GM23338 (cell line): Measurements from ENCODE around the gene LPP. TPM values are rescaled to one million over a fixed set of nuclear protein-coding genes. Genes with fewer than 3 reads are reported as not detected.

Experiments used
- ATAC-seq: fragments of 200-7000 bp; cut with Tn5 transposase; 3 replicates; pipeline ENCODE4 v1.9.1; 2020
- DNase-seq: peaks from one replicate; pipeline ENCODE4 v3.0.0-alpha.2; 2015; ENCODE audit warnings: low spot score
- H2AFZ ChIP-seq: fragments of 200-600 bp; sonication (generic); 2 replicates; pipeline ENCODE4 v1.8.0; 2016; ENCODE audit warnings: antibody characterized with exemption, mild to moderate bottlenecking, moderate library complexity
- H3F3A ChIP-seq: fragments of 200-600 bp; sonication (generic); replicated peaks from 2 replicates; pipeline ENCODE4 v1.8.0; 2017; ENCODE audit warnings: antibody characterized with exemption, mixed run types, low read depth
- H3K27ac ChIP-seq: fragments of 200-600 bp; sonication (generic); 2 replicates; pipeline ENCODE4 v1.6.1; 2016; ENCODE audit warnings: low read depth
- H3K27me3 ChIP-seq: fragments of 200-600 bp; sonication (generic); 2 replicates; pipeline ENCODE4 v1.8.0; 2016; ENCODE audit warnings: mild to moderate bottlenecking, mixed run types, moderate library complexity; ENCODE audit not compliant: insufficient read depth
- H3K36me3 ChIP-seq: fragments of 200-600 bp; sonication (generic); 2 replicates; pipeline ENCODE4 v1.8.0; 2016; ENCODE audit warnings: mild to moderate bottlenecking; ENCODE audit not compliant: insufficient read depth
- H3K4me1 ChIP-seq: fragments of 200-600 bp; sonication (generic); 2 replicates; pipeline ENCODE4 v1.8.0; 2016; ENCODE audit warnings: mild to moderate bottlenecking, moderate library complexity; ENCODE audit not compliant: insufficient read depth
- H3K4me2 ChIP-seq: fragments of 200-600 bp; sonication (generic); 2 replicates; pipeline ENCODE4 v1.7.1; 2017; ENCODE audit warnings: mixed run types
- H3K4me3 ChIP-seq: fragments of 200-600 bp; sonication (generic); 2 replicates; pipeline ENCODE4 v1.6.1; 2016; ENCODE audit warnings: mixed run types
- H3K79me2 ChIP-seq: fragments of 200-600 bp; sonication (generic); replicated peaks from 2 replicates; pipeline ENCODE4 v1.8.0; 2017; ENCODE audit warnings: mild to moderate bottlenecking; ENCODE audit not compliant: insufficient read depth
- H3K9me2 ChIP-seq: fragments of 200-600 bp; sonication (generic); 2 replicates; pipeline ENCODE4 v1.8.0; 2017; ENCODE audit not compliant: insufficient read depth
- H4K20me1 ChIP-seq: fragments of 200-600 bp; sonication (generic); replicated peaks from 2 replicates; pipeline ENCODE4 v1.8.0; 2017; ENCODE audit warnings: mild to moderate bottlenecking; ENCODE audit not compliant: insufficient read depth
- H3K27ac Mint-ChIP-seq: 2 replicates; pipeline ENCODE4 v1.8.0; 2020; ENCODE audit warnings: inconsistent platforms, mild to moderate bottlenecking, moderate library complexity, mixed read lengths
- H3K27me3 Mint-ChIP-seq: 3 replicates; pipeline ENCODE4 v1.8.0; 2022; ENCODE audit warnings: low read depth, mild to moderate bottlenecking, moderate library complexity, mixed read lengths, inconsistent platforms; ENCODE audit not compliant: insufficient read depth, poor library complexity
- H3K36me3 Mint-ChIP-seq: 3 replicates; pipeline ENCODE4 v1.8.0; 2021; ENCODE audit warnings: low read depth, mild to moderate bottlenecking, inconsistent platforms, moderate library complexity, mixed read lengths
- H3K4me1 Mint-ChIP-seq: 3 replicates; pipeline ENCODE4 v1.8.0; 2020; ENCODE audit warnings: mild to moderate bottlenecking, inconsistent platforms, mixed read lengths
- H3K4me3 Mint-ChIP-seq: 3 replicates; pipeline ENCODE4 v1.8.0; 2021; ENCODE audit warnings: moderate library complexity, mild to moderate bottlenecking, inconsistent platforms, mixed read lengths
- H3K9me3 Mint-ChIP-seq: 3 replicates; pipeline ENCODE4 v1.8.0; 2020; ENCODE audit warnings: moderate library complexity, mild to moderate bottlenecking, inconsistent platforms, mixed read lengths
- EZH2 ChIP-seq: fragments of 200-600 bp; sonication (generic); IDR thresholded peaks from one replicate; pipeline ENCODE4 v1.8.0; 2017; ENCODE audit warnings: antibody characterized with exemption, mild to moderate bottlenecking, low read depth; ENCODE audit not compliant: unreplicated experiment
- JUNB ChIP-seq: IDR thresholded peaks from one replicate; pipeline ENCODE4 v1.6.1; 2016; ENCODE audit warnings: antibody characterized with exemption; ENCODE audit not compliant: unreplicated experiment
- NANOG ChIP-seq: IDR thresholded peaks from 2 replicates; pipeline ENCODE4 v1.6.1; 2016; ENCODE audit warnings: antibody characterized with exemption, borderline replicate concordance
- ZNF331 ChIP-seq: fragments of 250-450 bp; sonication (Bioruptor Pico); IDR thresholded peaks from 2 replicates; pipeline ENCODE4 v1.5.0; 2020; ENCODE audit warnings: low read depth, mild to moderate bottlenecking, moderate library complexity
- ZNF462 ChIP-seq: fragments of 250-450 bp; sonication (Bioruptor Pico); IDR thresholded peaks from 2 replicates; pipeline ENCODE4 v1.5.0; 2020; ENCODE audit warnings: mild to moderate bottlenecking, moderate library complexity
- polyA plus RNA-seq: library from polyadenylated mRNA; unstranded; fragments of >200 nt; fragmentation: Nextera tagmentation; extraction: Ambion mirVana; gene quantifications from 2 replicates; pipeline ENCODE4 v1.2.1, GENCODE V29; 2016
- total RNA-seq: library from RNA; depleted of rRNA; stranded (reverse); fragments of >200 nt; shearing (Covaris generic); gene quantifications from 2 replicates; pipeline ENCODE4 v1.2.3, GENCODE V29; 2014

Gene LPP
- total and polyA plus RNA-seq, 2 experiments from 2014 or later, result 23.0 to 35.2 TPM

DNA sequence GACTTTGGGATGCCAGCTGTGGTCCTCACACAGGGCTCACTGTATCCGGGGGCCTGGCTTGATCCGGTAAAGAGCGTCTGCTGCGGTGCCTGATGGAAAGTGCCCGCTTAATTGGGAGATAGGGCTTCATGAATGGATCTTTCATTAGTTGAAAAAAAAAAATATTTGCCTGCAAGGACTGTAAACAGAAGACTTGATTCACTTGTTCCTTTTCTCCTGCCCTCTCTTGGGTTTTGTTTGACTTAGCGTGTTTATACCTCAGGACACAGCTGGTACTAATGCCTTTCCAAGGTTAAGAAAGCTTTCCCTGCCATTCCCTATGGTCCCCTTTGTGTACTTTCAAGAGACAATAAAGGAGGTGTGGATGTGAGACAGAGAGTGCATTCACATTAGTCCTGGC lies 493.3 kb downstream of the LPP start:
- Histone ChIP-seq H3K4me3 (no peak overlapping the region), H3K4me2 (no peak overlapping the region), H4K20me1 (no peaks in the 10 kb centered on the region), H3K79me2 (no peaks in the 10 kb centered on the region), H2AFZ (no peak overlapping the region), H3K4me1 (no peaks in the 10 kb centered on the region), H3F3A (no peaks in the 10 kb centered on the region), H3K27me3 (no peaks in the 10 kb centered on the region), H3K36me3 (no peaks in the 10 kb centered on the region), H3K27ac (no peak overlapping the region), H3K9me2 (no peaks in the 10 kb centered on the region; the same call in 1 of the 2 replicates)
- H3K9me3 Mint-ChIP-seq, result no peaks in the 10 kb centered on the region
- ATAC-seq (no peak), DNase-seq (no peak)
- H3K27ac Mint-ChIP-seq, result no peak overlapping the region
- H3K27me3 Mint-ChIP-seq, result no peaks in the 10 kb centered on the region
- H3K4me3 Mint-ChIP-seq, result no peak overlapping the region
- H3K36me3 Mint-ChIP-seq, result no peaks in the 10 kb centered on the region
- no peaks in the 10 kb centered on the region for H3K4me1 Mint-ChIP-seq
- TF ChIP-seq NANOG (no peak), ZNF331 (CRISPR knock-in tag) (no peak), ZNF462 (CRISPR knock-in tag) (no peak)

DNA sequence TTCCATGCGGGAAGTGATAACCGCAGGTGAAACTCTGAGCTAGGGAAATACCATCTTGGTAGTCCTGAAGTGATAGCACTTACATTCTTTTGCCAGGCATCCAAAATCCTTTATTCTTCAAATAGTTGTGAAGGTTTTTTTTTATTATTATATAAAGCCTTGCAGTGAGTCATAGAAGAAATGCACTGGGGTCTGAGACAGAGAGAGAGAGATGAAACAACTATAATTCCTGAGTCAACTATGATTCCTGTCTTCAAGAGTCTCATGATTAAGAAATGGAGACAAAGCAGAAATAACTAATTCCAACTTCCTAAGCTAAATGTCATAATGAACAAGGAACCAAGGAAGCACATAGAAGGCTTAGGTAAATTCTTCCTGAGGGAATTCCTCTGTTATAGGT lies 495.6 kb downstream of the LPP start:
- Histone ChIP-seq H3F3A (no peaks in the 10 kb centered on the region), H3K27ac (no peak overlapping the region), H4K20me1 (no peaks in the 10 kb centered on the region), H3K27me3 (no peaks in the 10 kb centered on the region), H2AFZ (no peak overlapping the region), H3K79me2 (no peaks in the 10 kb centered on the region), H3K4me1 (no peaks in the 10 kb centered on the region), H3K9me2 (no peaks in the 10 kb centered on the region; the same call in 1 of the 2 replicates), H3K36me3 (no peaks in the 10 kb centered on the region), H3K4me2 (no peak overlapping the region), H3K4me3 (no peak overlapping the region)
- Mint-ChIP-seq H3K9me3 (no peaks in the 10 kb centered on the region), H3K4me1 (no peaks in the 10 kb centered on the region), H3K36me3 (no peaks in the 10 kb centered on the region), H3K27me3 (no peaks in the 10 kb centered on the region), H3K4me3 (no peak overlapping the region), H3K27ac (no peak overlapping the region)
- DNase-seq (no peak), ATAC-seq (no peak)
- TF ChIP-seq JUNB, result no peak
- TF ChIP-seq EZH2, result no peak
